ENCODE results near the gene STXBP5L.

Gene STXBP5L

DNA sequence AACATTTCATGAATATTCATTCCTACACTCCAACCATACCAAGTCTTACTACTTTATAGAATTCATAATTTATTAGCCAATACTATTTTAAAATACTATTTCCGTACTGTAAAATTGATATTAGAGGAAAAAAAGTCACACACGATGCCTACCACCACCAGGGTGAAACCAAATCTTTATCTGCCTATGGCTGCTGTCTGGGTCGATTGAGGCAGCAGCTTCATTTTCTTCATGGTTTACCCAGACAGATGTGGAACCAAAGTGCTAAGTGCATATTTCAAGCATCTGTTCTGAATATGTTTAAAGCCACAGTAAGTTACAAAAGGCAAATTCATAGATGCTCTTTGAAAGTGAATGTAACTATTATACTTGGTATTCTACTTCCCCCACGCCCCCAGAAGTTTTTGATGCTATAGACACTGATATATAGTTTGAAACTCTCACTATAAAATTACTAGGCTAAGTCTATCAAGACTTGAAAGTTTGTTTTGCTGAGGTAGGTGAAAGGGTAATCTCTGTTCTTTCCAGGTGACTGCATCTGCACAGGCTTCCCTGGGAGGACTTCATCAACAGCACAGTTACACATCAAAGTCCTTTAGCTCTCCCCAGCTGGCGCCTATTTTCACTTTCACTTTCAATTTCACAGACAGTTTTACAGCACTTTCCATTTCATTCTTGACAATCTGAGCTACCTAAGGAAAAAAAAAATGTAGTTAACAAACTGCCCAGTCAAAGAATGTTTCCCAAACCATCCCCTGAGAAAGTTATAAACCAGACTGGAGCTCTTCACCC lies 523.9 kb downstream of the STXBP5L start:
- H4K8ac ChIP-seq (ENCODE audit: low read length) = peak overlapping the region; percentile 7
- H2AK5ac ChIP-seq (ENCODE audit: low read length, severe bottlenecking) = no peak overlapping the region
- H3K18ac ChIP-seq (ENCODE audit: low read depth in 1 of 2, low read length in 2 of 2) = no peak overlapping the region
- peak overlapping the region; percentile 85 for H3K9ac ChIP-seq (ENCODE audit: low read length)
- no peaks in the 10 kb centered on the region for H3K27me3 ChIP-seq (ENCODE audit: control insufficient read depth in 1 of 2, insufficient read depth in 1 of 2, low read length in 2 of 2)
- H2BK120ac ChIP-seq (ENCODE audit: low read depth, low read length) = no peak overlapping the region
- peak overlapping the region; percentile 12 for H3K4me2 ChIP-seq (ENCODE audit: low read length, poor library complexity, severe bottlenecking)
- no peaks in the 10 kb centered on the region for H3K4me1 ChIP-seq (ENCODE audit: control insufficient read depth, insufficient read depth, low read depth, low read length)
- H2BK15ac ChIP-seq (ENCODE audit: low read depth, poor library complexity, severe bottlenecking) = no peak overlapping the region
- no peak overlapping the region for H2AFZ ChIP-seq (ENCODE audit: low read depth, low read length)
- no peak overlapping the region for H3K23ac ChIP-seq (ENCODE audit: low read length in 2 of 2)
- 91% methylated on average over 4 of the region's 5 CpGs for WGBS
- H2BK5ac ChIP-seq (ENCODE audit: low read depth, low read length, poor library complexity, severe bottlenecking) = no peak overlapping the region
- no peak overlapping the region for H3K27ac ChIP-seq (ENCODE audit: low read length, poor library complexity, severe bottlenecking)
- H3K79me1 ChIP-seq (replicated peaks; ENCODE audit: low read length, poor library complexity, severe bottlenecking) = peaks cover 1% of the 10 kb centered on the region
- no peaks in the 10 kb centered on the region for H3K9me3 ChIP-seq (ENCODE audit: control insufficient read depth, low read length)
- no peak overlapping the region for H3K4ac ChIP-seq (ENCODE audit: low read depth in 1 of 2, low read length in 2 of 2)
- no peak overlapping the region for H2BK12ac ChIP-seq (ENCODE audit: low read length in 2 of 2)
- peak; percentile 72 for DNase-seq
- no peaks in the 10 kb centered on the region for H3K36me3 ChIP-seq (ENCODE audit: control insufficient read depth in 1 of 2, insufficient read depth in 2 of 2, low read depth in 1 of 2, low read length in 2 of 2)
- H3K14ac ChIP-seq (ENCODE audit: low read length in 2 of 2) = no peak overlapping the region
- no peak overlapping the region for H4K91ac ChIP-seq (ENCODE audit: low read length)
- H3K4me3 ChIP-seq (ENCODE audit: insufficient read depth in 1 of 2, low read depth in 1 of 2, low read length in 2 of 2) = peak overlapping the region in 1 of 2 experiments; percentile 83

DNA sequence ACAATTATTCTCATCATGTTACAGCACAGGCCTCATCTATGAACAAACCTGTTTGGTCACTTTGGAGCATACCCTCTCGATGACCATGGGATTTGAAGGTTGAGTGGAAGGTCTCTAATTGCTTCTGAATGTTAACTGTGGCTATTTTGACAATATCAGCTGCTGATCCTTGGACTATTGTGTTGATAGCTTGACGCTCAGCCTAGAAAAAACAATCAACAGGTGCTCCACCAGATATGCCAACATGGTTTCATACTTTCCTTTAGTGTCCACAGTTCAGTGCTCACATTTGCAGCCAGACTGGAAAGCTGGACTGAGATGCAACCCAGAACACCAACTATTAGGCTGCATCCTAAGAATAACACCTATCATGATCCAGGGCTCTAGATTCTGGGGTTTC lies 528.1 kb downstream of the STXBP5L start:
- Histone ChIP-seq H2BK120ac (ENCODE audit: low read depth, low read length) (no peak overlapping the region), H2AK5ac (ENCODE audit: low read length, severe bottlenecking) (no peak overlapping the region), H3K4me3 (ENCODE audit: insufficient read depth in 1 of 2, low read depth in 1 of 2, low read length in 2 of 2) (no peak overlapping the region), H3K23ac (ENCODE audit: low read length in 2 of 2) (no peak overlapping the region), H3K4me1 (ENCODE audit: control insufficient read depth, insufficient read depth, low read depth, low read length) (no peaks in the 10 kb centered on the region), H4K8ac (ENCODE audit: low read length) (no peak overlapping the region), H3K18ac (ENCODE audit: low read depth in 1 of 2, low read length in 2 of 2) (no peak overlapping the region), H4K91ac (ENCODE audit: low read length) (no peak overlapping the region), H2AFZ (ENCODE audit: low read depth, low read length) (no peak overlapping the region), H2BK12ac (ENCODE audit: low read length in 2 of 2) (no peak overlapping the region), H3K79me1 (replicated peaks; ENCODE audit: low read length, poor library complexity, severe bottlenecking) (no peaks in the 10 kb centered on the region), H3K4ac (ENCODE audit: low read depth in 1 of 2, low read length in 2 of 2) (no peak overlapping the region), H2BK15ac (ENCODE audit: low read depth, poor library complexity, severe bottlenecking) (no peak overlapping the region), H3K27ac (ENCODE audit: low read length, poor library complexity, severe bottlenecking) (no peak overlapping the region), H3K9ac (ENCODE audit: low read length) (no peak overlapping the region), H3K36me3 (ENCODE audit: control insufficient read depth in 1 of 2, insufficient read depth in 2 of 2, low read depth in 1 of 2, low read length in 2 of 2) (no peaks in the 10 kb centered on the region), H3K27me3 (ENCODE audit: control insufficient read depth in 1 of 2, insufficient read depth in 1 of 2, low read length in 2 of 2) (no peaks in the 10 kb centered on the region), H2BK5ac (ENCODE audit: low read depth, low read length, poor library complexity, severe bottlenecking) (no peak overlapping the region), H3K14ac (ENCODE audit: low read length in 2 of 2) (no peak overlapping the region), H3K9me3 (ENCODE audit: control insufficient read depth, low read length) (no peaks in the 10 kb centered on the region), H3K4me2 (ENCODE audit: low read length, poor library complexity, severe bottlenecking) (no peak overlapping the region)
- WGBS = 99% methylated on average over 2 of the region's 2 CpGs
- no peak for DNase-seq

DNA sequence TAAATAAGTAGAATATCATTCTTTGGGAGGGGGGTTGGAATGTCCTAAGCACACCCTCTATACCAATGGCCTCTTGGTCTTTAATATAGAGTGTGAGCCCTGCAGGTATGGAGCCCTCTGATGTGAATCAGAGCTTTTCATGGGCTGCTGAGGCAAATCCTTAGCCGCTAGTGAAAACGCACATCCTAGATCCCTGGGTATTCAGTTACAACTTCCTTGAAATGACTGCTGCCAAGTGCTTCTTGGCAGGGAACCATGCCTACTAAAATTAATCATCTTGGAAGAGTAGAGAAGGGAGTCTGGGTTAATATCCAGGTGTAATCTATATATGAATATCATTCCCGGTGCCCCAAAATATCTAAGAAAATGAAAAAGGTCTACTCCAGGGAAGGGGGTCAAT lies 528.6 kb downstream of the STXBP5L start:
- Histone ChIP-seq H3K4me3 (ENCODE audit: insufficient read depth in 1 of 2, low read depth in 1 of 2, low read length in 2 of 2) (no peak overlapping the region), H4K8ac (ENCODE audit: low read length) (no peak overlapping the region), H3K9ac (ENCODE audit: low read length) (no peak overlapping the region), H3K23ac (ENCODE audit: low read length in 2 of 2) (no peak overlapping the region), H2BK5ac (ENCODE audit: low read depth, low read length, poor library complexity, severe bottlenecking) (no peak overlapping the region), H3K27me3 (ENCODE audit: control insufficient read depth in 1 of 2, insufficient read depth in 1 of 2, low read length in 2 of 2) (no peaks in the 10 kb centered on the region), H3K27ac (ENCODE audit: low read length, poor library complexity, severe bottlenecking) (no peak overlapping the region), H4K91ac (ENCODE audit: low read length) (no peak overlapping the region), H2BK15ac (ENCODE audit: low read depth, poor library complexity, severe bottlenecking) (no peak overlapping the region), H3K4me1 (ENCODE audit: control insufficient read depth, insufficient read depth, low read depth, low read length) (no peaks in the 10 kb centered on the region), H3K79me1 (replicated peaks; ENCODE audit: low read length, poor library complexity, severe bottlenecking) (no peaks in the 10 kb centered on the region), H2BK120ac (ENCODE audit: low read depth, low read length) (no peak overlapping the region), H3K9me3 (ENCODE audit: control insufficient read depth, low read length) (no peaks in the 10 kb centered on the region), H3K18ac (ENCODE audit: low read depth in 1 of 2, low read length in 2 of 2) (no peak overlapping the region), H3K4ac (ENCODE audit: low read depth in 1 of 2, low read length in 2 of 2) (no peak overlapping the region), H3K36me3 (ENCODE audit: control insufficient read depth in 1 of 2, insufficient read depth in 2 of 2, low read depth in 1 of 2, low read length in 2 of 2) (no peaks in the 10 kb centered on the region), H3K14ac (ENCODE audit: low read length in 2 of 2) (no peak overlapping the region), H2BK12ac (ENCODE audit: low read length in 2 of 2) (no peak overlapping the region), H2AFZ (ENCODE audit: low read depth, low read length) (no peak overlapping the region), H3K4me2 (ENCODE audit: low read length, poor library complexity, severe bottlenecking) (no peak overlapping the region), H2AK5ac (ENCODE audit: low read length, severe bottlenecking) (no peak overlapping the region)
- no peak for DNase-seq
- whole genome bisulfite sequencing = 100% methylated on average over 2 of the region's 3 CpGs

DNA sequence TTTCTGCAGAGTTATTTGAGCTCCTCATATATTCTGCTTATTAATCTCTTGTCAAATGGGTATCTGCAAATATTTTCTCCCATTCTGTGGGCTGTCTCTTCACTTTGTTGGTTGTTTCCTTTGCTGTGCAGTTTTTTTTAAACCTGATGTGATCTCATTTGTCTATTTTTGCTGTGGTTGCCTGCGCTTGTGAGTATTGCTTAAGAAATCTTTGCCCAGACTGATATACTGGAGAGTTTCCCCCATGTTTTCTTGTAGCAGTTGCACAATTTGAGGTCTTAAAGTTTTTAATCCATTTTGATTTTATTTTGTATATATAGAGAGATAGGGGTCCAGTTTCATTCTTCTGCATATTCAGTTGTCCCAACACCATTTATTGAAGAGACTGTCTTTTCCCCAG lies 535.5 kb downstream of the STXBP5L start:
- Histone ChIP-seq H3K27me3 (ENCODE audit: control insufficient read depth in 1 of 2, insufficient read depth in 1 of 2, low read length in 2 of 2) (no peaks in the 10 kb centered on the region), H3K23ac (ENCODE audit: low read length in 2 of 2) (no peak overlapping the region), H3K36me3 (ENCODE audit: control insufficient read depth in 1 of 2, insufficient read depth in 2 of 2, low read depth in 1 of 2, low read length in 2 of 2) (no peaks in the 10 kb centered on the region), H2BK5ac (ENCODE audit: low read depth, low read length, poor library complexity, severe bottlenecking) (no peak overlapping the region), H3K79me1 (replicated peaks; ENCODE audit: low read length, poor library complexity, severe bottlenecking) (no peaks in the 10 kb centered on the region), H2AFZ (ENCODE audit: low read depth, low read length) (no peak overlapping the region), H4K91ac (ENCODE audit: low read length) (no peak overlapping the region), H3K9me3 (ENCODE audit: control insufficient read depth, low read length) (peaks cover 4% of the 10 kb centered on the region), H3K9ac (ENCODE audit: low read length) (no peak overlapping the region), H2BK12ac (ENCODE audit: low read length in 2 of 2) (no peak overlapping the region), H3K14ac (ENCODE audit: low read length in 2 of 2) (no peak overlapping the region), H3K4me1 (ENCODE audit: control insufficient read depth, insufficient read depth, low read depth, low read length) (no peaks in the 10 kb centered on the region), H2AK5ac (ENCODE audit: low read length, severe bottlenecking) (no peak overlapping the region), H2BK120ac (ENCODE audit: low read depth, low read length) (no peak overlapping the region), H4K8ac (ENCODE audit: low read length) (no peak overlapping the region), H3K4me3 (ENCODE audit: insufficient read depth in 1 of 2, low read depth in 1 of 2, low read length in 2 of 2) (no peak overlapping the region), H3K27ac (ENCODE audit: low read length, poor library complexity, severe bottlenecking) (no peak overlapping the region), H3K4ac (ENCODE audit: low read depth in 1 of 2, low read length in 2 of 2) (no peak overlapping the region), H2BK15ac (ENCODE audit: low read depth, poor library complexity, severe bottlenecking) (no peak overlapping the region), H3K4me2 (ENCODE audit: low read length, poor library complexity, severe bottlenecking) (no peak overlapping the region), H3K18ac (ENCODE audit: low read depth in 1 of 2, low read length in 2 of 2) (no peak overlapping the region)
- WGBS = no CpG with 5 or more reads among the region's 1 CpG
- peak; percentile 10 for DNase-seq

Data from mesenchymal stem cell (in vitro differentiated cells and primary cell).